Fibroblast of upper back skin (primary cell): Measurements from ENCODE around the gene PLA2R1.
"Not testable (repeated sequence)": the region's sequence is repeated elsewhere in the genome, so short reads cannot be mapped to it uniquely, and the experiment has no call there.

Experiments used
- DNase-seq: peaks from one replicate; pipeline ENCODE4 v3.0.0-alpha.2; 2013

The PLA2R1 gene

GRCh38 chr2:159976527-159977160 is 85.8 kb downstream of the PLA2R1 start:
- DNase-seq = no peak

GRCh38 chr2:159973325-159973724 is 89.1 kb downstream of the PLA2R1 start:
- DNase-seq = no peak

- no peak for DNase-seq
Observed at GRCh38 chr2:159971365-159972152, 90.9 kb downstream of the PLA2R1 start.

- DNase-seq = not testable (repeated sequence)
Observed at GRCh38 chr2:159970548-159970947, 91.9 kb downstream of the PLA2R1 start.

GRCh38 chr2:159968279-159968900 is 94.0 kb downstream of the PLA2R1 start:
- DNase-seq = peak; percentile 50

- DNase-seq = no peak
Observed at GRCh38 chr2:159963700-159964099, 98.7 kb downstream of the PLA2R1 start.

GRCh38 chr2:159962513-159962912 is 99.9 kb downstream of the PLA2R1 start:
- not testable (repeated sequence) for DNase-seq

GRCh38 chr2:159961451-159961850 is 101.0 kb downstream of the PLA2R1 start:
- no peak for DNase-seq

GRCh38 chr2:159961037-159961436 is 101.4 kb downstream of the PLA2R1 start:
- DNase-seq = peak; percentile 38

GRCh38 chr2:159960414-159960813 is 102.0 kb downstream of the PLA2R1 start:
- peak; percentile 84 for DNase-seq

GRCh38 chr2:159959136-159959535 is 103.3 kb downstream of the PLA2R1 start:
- DNase-seq = no peak

GRCh38 chr2:159953136-159953823 is 109.1 kb downstream of the PLA2R1 start:
- no peak for DNase-seq

- DNase-seq = peak; percentile 45
Observed at GRCh38 chr2:159946326-159946999, 116.0 kb downstream of the PLA2R1 start.

GRCh38 chr2:159944874-159945273 is 117.5 kb downstream of the PLA2R1 start:
- DNase-seq = peak; percentile 36

- DNase-seq = peak; percentile 16
Observed at GRCh38 chr2:159942146-159942545, 120.3 kb downstream of the PLA2R1 start.

GRCh38 chr2:159941729-159942128 is 120.7 kb downstream of the PLA2R1 start:
- DNase-seq = no peak

- peak; percentile 42 for DNase-seq
Observed at GRCh38 chr2:159939946-159940345, 122.5 kb downstream of the PLA2R1 start.

GRCh38 chr2:159938395-159938794 is 124.0 kb downstream of the PLA2R1 start:
- no peak for DNase-seq

GRCh38 chr2:159936471-159936870 is 125.9 kb downstream of the PLA2R1 start:
- no peak for DNase-seq

- peak; percentile 48 for DNase-seq
Observed at GRCh38 chr2:159933727-159934049, 128.7 kb downstream of the PLA2R1 start.

GRCh38 chr2:159933040-159933726 is 129.2 kb downstream of the PLA2R1 start:
- no peak for DNase-seq

- DNase-seq = no peak
Observed at GRCh38 chr2:159926695-159927094, 135.7 kb downstream of the PLA2R1 start.
